Brain pericyte (primary cell): ENCODE data around the gene DGKB.

ENCODE experiments used
- DNase-seq: peaks from one replicate; pipeline ENCODE4 v3.0.0-alpha.2; 2012; ENCODE audit warnings: low read depth, low spot score

Gene DGKB

DNA sequence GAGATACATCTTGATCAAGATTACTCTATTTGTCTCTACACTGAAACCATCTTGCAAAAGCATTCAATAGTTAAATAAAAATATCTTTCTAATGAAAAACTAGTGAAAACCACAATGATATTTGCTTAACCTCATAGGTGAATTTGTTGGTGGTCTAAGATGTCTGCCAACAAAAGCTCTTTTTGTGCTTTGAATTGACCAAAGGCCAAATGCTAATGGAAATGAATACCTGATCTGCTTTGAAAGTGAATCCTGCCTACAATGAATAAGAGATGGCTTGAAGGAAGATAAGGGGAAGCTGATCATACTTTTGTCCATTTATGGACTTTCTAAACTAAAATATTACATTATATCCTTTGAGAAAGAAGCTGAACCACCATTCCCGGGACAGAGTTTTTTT, 684.2 kb downstream of the DGKB start:
- no peak for DNase-seq

DNA sequence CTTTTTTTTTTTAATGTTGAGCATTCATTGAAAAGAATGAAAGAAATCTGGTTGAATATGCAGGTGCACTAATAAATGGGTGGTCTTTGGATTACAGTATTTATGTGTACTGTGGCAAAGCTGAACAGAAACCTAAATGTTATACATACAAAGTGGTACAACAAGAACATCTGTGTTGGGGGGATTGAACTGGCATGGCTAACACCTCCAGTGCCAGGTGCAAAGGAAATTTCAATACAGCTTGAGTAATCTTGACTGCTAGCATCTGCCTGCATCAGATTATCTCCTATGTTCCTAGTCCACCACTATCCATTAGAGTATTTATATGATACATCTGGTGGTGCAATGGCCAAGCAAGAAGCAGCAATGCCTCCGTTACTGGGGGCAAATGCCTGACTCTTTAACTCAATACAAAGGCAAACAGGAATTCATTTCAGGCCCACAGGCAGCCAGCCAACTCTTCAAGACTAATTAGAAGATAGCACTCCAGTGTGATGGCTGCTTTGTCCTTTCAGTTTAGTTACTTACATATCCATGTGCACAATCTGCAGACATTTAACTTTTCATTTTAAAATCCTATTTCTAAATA, 692.6 kb downstream of the DGKB start:
- no peak for DNase-seq

DNA sequence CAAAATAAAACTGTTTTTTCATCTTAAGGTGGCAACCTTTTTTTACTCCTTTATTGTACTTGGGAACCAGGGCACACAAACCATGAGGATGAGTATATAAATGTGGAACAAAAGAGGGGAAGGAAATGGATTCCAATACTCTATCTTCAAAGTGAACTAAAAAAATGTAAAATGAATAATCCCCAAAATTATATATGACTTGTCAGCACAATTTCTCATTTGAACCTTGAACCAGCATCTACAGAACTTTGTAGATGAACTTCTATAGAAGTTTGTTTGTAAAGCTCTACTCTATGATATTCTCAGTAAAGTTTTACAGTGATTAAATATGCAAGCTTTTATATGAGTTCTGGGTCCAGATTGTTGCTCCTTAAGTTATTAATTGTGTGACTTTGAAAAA, 694.8 kb downstream of the DGKB start:
- no peak for DNase-seq

DNA sequence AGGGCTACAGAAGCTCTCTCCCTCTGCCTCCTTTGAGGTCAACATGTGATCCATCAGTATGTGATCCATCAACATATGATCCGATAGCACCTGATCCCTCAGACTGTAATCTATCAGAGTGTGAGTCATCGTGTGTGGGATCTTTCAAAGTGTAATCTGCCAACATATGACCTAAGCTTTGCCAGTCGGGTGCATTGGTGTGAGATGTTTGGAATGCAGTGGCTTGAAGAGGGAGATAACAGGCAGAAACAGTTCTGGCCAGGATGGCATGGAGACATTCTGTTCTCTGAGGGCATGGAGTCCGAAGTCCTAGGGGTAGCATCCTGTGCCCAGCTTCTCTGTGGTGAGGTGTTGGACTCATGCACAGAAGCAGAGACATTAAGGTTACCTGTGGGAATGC, 695.4 kb downstream of the DGKB start:
- no peak for DNase-seq

DNA sequence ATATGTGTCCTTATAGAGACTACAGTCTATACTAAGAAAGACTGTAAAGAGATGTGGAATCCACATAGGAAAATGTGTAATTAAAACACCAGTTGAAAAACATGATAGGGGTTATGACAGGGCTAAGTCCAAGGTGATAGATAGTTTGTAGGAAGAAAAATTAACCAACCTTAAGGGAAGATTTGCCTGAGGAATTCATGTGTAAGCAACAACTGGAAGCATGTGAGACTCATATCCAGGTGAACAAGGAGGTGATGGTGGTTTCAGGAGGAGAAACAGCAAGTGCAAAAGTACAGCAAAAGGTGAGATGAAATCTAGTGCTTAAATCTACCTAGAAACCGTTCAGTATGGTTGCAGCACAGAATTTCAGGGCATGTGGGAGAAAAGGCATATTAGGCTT, 696.4 kb downstream of the DGKB start:
- no peak for DNase-seq

DNA sequence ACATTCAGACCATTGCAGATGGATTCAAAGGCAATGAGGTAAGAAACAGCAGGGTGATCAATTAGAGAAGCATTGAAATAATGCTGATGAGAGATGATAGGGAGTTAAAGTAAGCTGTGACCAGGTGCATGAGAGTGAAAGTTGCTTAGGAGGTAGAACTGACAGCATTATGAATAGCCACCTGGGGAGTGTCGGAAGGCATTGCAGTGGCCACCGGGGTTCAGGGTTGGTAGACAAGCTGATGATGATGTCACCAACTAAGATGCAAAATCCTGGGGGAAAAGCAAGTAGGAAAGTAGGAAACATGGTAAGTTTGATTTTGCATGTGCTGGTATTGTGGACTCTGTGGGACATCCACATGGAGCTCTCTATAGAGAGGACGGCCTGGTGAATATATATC, 701.2 kb downstream of the DGKB start:
- no peak for DNase-seq

DNA sequence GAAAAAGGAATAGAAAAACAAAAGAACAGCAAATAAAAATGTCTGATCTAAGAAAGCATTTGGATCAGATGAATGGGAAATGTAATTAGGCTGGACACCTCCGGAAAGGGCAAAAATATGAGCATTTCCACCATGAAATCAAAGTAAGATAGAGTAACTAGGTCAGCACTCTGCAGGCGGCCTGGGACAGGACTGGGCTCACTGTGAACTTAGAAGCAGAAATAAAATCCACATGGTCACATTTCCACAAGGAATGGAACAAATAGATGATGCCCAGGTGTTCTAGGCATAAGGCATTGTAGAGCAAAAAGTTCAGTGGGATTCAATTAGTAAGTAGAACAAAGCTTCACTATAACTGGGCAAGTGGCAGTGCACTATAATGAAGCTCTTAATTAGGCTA, 703.2 kb downstream of the DGKB start:
- no peak for DNase-seq

DNA sequence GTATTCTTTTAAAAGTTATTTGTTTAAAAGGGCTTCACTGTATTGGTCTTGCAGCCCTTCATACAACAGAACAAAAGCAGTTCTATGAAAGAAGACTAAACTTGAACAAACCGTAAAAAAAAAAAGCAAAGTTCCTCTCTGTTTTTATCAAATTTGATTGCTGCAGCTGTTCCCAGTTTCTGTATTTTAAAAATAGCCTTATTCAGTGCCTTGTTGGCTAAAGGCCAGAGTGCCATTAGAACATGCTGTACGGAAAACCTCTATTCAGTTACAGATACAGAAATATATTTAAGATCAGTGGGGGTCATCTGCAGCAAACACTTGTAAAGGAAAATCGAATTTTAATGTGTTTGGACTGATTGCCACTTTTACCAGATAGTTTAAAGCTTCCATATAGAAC, 705.3 kb downstream of the DGKB start:
- DNase-seq, result no peak

DNA sequence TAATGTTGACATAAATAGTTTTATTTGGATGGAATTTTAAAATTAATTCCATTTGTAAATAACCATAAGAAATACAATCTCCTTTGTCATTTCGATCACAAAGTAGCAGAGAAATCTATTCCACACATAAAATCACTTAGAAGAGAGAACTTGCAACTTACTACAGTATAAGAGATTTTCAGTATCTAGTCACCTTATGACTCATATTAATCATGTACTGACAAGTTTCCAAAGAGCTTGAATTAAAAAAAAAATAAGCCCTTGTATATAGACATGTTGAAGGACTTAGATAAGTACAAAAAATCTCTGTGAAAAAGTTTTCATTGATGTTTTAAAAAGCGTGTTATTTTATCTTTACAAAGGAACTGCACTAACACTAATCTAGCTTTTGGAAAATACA, 706.0 kb downstream of the DGKB start:
- no peak for DNase-seq

DNA sequence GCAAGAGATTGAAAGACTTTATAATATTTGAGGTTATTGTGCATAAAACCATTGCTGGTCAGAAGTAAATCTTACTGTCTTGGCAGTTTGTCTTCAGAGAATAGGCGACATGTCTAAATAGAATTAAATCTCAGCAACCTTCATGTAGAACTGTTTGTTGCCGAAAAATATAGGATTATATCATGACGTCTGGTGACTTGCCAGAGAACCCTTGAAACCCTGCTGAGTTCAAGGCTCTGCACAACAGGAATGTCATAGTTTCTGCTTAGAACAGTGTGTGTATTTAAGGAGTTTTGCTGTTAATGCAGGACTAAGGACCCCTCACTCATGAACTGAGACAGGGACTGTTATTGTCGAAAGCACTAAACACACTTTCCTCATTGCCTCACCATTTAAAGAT, 706.7 kb downstream of the DGKB start:
- DNase-seq, result no peak

DNA sequence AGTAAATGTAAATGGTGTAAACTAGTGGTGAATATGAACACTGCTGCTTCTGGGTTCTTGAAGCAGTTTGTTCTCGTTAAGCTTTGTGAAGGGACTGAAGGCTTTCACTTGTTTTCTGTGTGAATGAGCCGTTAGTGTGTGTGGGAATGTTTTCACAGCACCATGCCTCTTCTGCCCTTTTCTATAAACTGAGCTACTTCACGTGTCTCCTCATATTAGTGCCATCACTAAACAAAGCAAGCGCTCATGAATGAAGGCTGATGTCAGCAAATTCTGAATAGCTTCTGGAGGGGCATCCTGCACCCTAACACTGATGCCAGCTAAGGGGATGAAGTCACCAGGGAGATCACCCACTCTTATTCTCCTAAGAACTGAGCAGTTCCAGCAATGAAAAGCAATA, 707.5 kb downstream of the DGKB start:
- no peak for DNase-seq

DNA sequence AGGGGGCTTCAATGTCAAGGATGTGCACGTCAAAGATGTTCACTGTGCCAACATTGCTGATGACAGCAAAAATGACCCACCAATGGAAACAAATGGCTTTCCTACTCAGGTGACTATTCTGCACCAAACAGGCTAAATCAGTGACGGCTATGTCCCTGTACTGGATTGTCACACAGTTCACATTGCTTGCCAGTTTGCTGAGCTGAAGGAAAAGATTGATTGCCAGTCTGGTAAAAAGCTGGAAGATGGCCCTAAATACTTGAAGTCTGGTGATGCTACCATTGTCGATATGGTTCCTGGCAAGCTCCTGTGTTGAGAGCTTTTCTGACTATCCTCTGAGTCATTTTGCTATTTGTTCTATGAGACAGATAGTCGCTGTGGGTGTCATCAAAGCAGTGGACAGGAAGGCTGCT, 710.9 kb downstream of the DGKB start:
- DNase-seq, result no peak

DNA sequence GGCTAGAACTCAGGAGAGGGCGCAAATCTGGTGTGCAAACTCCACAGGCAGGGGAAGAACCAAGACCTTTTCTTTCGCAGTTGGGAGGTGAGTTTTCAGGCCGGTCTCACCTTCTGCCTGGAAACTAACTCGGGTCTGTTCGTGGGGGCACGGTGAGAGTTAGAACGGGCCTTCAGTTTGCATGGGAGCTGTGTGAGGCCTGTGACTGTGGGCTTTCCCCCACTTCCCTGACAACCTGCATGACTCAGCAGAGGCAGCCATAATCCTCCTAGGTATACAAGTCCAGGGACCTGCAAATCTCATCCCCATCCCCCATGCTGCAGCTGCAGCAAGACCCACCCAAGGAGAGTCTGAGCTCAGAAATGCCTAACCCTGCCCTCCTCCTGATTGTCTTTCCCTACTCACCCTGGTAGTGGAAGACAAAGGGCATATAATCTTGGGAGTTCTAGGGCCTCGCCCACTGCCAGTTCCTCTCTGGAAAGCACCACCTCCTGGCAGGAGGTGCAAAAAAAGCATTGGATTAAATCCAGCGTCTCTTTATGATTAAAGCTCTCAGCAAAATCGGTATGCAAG, 718.2 kb downstream of the DGKB start:
- no peak for DNase-seq

DNA sequence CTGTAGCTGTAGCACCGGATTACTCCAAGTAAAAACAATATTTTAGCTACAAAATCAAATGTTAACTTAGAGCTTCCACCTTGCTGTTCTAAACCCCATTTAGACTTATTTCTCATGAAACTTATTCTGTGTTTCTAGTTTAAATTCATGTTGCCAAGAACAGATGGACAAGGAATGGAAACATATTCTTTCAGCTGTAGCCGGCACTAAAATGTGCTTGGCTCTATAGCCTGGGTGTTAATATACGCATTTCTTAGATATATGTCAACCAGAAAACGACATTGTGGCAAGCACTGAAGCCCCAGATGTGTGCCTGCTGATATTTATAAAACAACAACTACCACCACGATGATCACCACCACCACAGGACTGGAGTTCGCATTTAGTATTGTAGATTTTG, 722.8 kb downstream of the DGKB start:
- no peak for DNase-seq

DNA sequence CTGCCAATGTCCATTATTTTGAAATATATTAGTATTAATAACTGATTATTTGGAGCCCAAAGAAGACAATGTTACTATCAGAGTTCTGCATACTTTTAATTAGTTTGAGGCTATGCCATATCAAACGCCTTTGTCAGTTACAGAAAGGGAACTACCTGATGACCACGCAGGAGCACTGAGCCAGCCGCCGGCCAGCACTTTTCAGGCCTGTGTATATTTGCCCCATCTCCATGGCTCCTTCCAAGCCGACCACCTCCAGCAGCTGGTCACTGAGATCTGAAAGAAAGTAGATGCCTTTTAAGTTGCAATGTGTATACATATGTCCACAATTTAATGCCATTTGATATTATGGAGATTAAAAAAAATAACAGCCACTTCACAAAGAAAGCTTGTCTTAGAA, 724.7 kb downstream of the DGKB start:
- no peak for DNase-seq

DNA sequence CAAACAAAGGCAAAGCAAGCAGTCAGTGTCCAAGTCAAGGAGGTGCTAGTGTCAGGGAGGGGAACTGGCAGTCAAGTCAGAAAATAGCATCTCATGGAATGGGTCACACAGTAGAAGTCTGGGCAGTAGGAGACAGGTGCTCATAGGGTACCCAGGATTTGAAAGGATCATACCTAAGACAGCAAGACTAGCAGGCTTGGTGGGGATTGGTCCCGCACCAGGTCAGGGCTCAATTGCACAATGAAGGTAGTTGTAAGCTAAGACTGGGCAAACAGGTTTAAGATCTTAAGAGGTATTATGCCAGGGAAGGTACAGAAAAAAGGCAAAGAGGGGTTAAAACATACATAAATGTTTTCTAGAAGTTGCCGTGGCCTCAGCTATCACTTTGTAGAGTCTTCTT, 731.7 kb downstream of the DGKB start:
- DNase-seq, result no peak

DNA sequence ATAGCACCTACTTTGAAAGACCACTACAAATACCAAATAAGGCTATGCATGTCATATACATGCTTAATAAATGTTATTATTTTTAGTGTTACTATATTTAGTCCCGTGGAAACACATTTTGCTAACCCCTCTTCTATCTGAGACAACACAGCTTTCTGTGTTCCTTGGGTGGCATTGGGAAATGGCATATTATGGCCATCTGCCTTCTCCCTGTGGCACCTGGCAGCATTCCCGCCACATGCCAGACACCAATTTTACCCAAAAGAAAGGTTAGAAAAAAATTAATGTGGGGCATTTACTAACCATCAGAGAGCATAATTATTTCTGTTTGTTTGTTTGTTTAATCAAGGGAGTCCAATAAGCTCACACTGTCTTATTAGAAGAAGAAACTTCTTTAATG, 744.4 kb downstream of the DGKB start:
- no peak for DNase-seq

DNA sequence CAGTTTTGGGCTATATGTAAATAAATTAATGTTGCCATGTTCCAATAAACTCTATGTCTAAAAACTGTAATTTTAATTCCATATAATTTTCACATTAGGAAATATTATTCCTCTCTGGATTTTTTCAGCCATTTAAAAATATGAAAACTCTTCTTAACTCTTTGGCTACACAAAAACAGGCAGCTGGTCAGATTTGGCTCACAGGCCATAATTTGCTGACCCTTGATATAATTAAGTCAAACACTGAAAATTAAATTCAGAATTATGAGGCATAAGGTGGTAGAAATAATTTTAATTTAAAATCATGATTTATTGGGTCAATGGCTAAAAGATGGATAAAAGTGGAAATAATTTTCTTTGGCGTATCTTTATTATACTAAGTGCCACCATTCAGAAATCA, 746.1 kb downstream of the DGKB start:
- DNase-seq, result no peak

DNA sequence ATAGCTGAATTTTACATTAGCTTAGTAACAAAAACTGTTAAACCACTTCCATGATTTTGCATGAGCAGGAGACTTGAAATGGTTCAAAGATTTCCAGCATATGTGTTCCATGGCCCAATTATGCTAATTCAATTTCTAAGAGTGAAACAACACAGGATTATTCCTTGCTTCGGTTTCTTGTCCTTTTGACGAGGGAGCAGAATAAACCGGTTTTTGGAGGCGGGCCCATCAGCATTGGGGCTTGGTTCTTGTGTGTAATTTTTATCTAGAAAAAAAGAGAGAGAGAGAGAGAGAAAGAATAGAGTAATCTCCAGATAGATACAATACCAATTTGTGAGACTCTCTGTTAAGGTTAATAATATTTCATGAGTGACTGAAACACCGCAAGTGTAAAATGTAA, 753.6 kb downstream of the DGKB start:
- no peak for DNase-seq

DNA sequence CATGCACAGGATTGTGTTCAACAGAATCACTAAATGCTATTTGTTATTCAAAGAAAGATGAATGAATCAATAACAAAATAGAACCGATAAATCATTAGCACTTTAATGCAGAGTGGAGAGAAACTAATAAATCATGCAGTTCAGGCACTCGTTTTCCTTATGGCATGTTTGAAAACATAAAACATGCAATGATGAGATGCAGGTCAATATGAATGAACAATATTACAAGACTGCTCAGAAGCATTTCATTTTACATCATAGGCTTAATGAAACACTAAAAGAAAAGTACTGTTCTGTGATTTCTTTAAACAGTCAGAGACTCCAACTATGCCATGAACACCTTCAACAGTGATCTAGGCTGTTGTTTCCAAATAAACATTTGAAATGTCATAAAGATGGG, 755.0 kb downstream of the DGKB start:
- no peak for DNase-seq

DNA sequence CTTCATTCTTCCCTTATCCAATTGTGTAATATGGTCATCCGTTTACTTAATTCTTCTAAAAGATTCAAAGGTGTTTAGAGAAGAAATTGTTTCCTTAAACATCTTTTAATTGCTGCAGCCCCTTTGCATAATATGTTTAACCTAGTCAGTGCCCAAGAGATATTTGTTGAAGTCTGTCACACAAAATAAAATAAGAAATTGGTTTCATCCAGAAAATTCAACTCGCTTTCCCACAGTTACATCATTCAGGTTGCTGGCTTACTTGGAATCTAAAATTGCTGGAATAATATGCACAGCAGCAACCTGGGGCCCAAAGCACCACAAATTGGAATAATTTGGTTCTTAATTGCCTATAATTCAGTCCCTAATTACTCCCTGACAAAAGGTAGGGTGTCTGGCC, 758.0 kb downstream of the DGKB start:
- DNase-seq, result no peak

DNA sequence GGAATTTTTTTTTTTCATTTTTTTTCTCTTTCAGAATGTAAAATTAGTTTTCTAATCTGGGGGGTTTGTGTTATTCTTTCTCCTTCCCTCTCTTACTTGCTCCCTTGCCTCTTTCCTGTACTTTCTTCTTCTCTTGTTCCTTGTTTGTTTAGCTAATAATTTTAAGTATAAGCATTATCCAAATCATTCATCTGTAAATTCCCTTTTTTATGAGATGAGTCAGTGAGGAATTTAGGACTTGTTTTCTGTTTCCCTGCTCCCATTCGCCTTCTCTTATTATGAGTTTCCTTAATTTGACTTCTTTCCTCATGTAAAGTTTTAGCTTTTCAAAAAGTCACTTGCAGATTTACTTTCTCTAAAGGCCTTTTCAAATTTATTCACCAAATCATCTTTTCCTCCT, 758.4 kb downstream of the DGKB start:
- DNase-seq, result no peak

DNA sequence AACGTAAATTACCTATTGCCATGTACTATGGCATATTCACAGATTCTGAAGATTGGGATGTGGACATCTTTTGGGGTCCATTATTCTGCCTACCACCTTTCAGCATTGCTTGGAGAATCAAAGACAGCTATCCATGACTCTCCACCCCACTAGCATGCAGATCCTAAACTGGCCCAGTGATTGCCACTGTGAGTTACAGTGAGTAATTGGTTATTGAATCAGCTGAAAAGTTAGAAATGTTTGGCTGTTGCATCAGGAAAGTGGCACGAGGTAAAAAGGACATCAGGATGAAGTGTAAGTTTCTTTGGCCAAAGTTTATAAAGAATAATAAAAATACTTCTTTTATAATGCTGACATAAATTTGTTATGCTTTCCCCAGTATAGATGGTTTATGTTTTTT, 764.9 kb downstream of the DGKB start:
- no peak for DNase-seq

DNA sequence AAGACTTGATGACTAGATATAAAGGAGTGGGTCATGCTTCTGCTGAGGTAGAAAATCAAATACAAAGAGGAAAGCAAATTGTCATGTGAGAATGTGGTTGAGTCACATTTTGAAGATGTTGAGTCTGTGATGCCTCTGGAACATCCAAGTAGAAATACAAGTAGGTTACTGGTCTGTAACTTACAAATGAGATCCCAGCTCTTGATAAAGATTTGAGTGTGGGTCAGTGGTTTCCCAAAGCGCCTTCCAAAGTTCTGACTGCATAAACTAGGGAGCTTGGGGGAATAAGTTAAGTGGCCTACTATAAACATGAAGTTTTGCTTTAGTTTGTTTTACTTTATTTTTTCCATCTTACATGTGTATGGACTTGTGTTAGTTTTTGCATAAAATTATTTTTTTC, 768.8 kb downstream of the DGKB start:
- no peak for DNase-seq
